ENCODE data around the gene CAP2.
A peak's percentile ranks its signal among the peaks of the same experiment; 100 is the strongest.

CAP2 gene

GRCh38 chr6:17493286-17493685 lies 99.9 kb downstream of the CAP2 start:
- Histone ChIP-seq H4K8ac (ENCODE audit: low read length) (no peak overlapping the region), H3K23ac (ENCODE audit: low read length in 2 of 2) (no peak overlapping the region), H2BK12ac (ENCODE audit: low read length in 2 of 2) (peak overlapping the region in 1 of 2 experiments; percentile 72), H3K4ac (ENCODE audit: low read depth in 1 of 2, low read length in 2 of 2) (peak overlapping the region in 1 of 2 experiments; percentile 59), H3K9me3 (ENCODE audit: control insufficient read depth, low read length) (no peaks in the 10 kb centered on the region), H2BK15ac (ENCODE audit: low read depth, poor library complexity, severe bottlenecking) (no peak overlapping the region), H3K79me1 (replicated peaks; ENCODE audit: low read length, poor library complexity, severe bottlenecking) (peaks cover 4% of the 10 kb centered on the region), H3K27me3 (ENCODE audit: control insufficient read depth in 1 of 2, insufficient read depth in 1 of 2, low read length in 2 of 2) (no peaks in the 10 kb centered on the region), H3K36me3 (ENCODE audit: control insufficient read depth in 1 of 2, insufficient read depth in 2 of 2, low read depth in 1 of 2, low read length in 2 of 2) (no peaks in the 10 kb centered on the region), H3K14ac (ENCODE audit: low read length in 2 of 2) (no peak overlapping the region), H3K9ac (ENCODE audit: low read length) (no peak overlapping the region), H2AK5ac (ENCODE audit: low read length, severe bottlenecking) (no peak overlapping the region), H3K18ac (ENCODE audit: low read depth in 1 of 2, low read length in 2 of 2) (peak overlapping the region; percentile 7 to 18), H3K4me1 (ENCODE audit: control insufficient read depth, insufficient read depth, low read depth, low read length) (peaks cover 11% of the 10 kb centered on the region), H3K4me2 (ENCODE audit: low read length, poor library complexity, severe bottlenecking) (no peak overlapping the region), H4K91ac (ENCODE audit: low read length) (peak overlapping the region; percentile 53), H2BK5ac (ENCODE audit: low read depth, low read length, poor library complexity, severe bottlenecking) (no peak overlapping the region), H2BK120ac (ENCODE audit: low read depth, low read length) (no peak overlapping the region), H3K27ac (ENCODE audit: low read length, poor library complexity, severe bottlenecking) (peak overlapping the region; percentile 15), H2AFZ (ENCODE audit: low read depth, low read length) (no peak overlapping the region), H3K4me3 (ENCODE audit: insufficient read depth in 1 of 2, low read depth in 1 of 2, low read length in 2 of 2) (no peak overlapping the region)
- DNase-seq, result peak; percentile 68
- WGBS, result 52% methylated on average over 2 of the region's 2 CpGs

- Histone ChIP-seq H3K14ac (ENCODE audit: low read length in 2 of 2) (no peak overlapping the region), H3K79me1 (replicated peaks; ENCODE audit: low read length, poor library complexity, severe bottlenecking) (peaks cover 4% of the 10 kb centered on the region), H2BK12ac (ENCODE audit: low read length in 2 of 2) (peak overlapping the region; percentile 21 to 72), H3K18ac (ENCODE audit: low read depth in 1 of 2, low read length in 2 of 2) (no peak overlapping the region), H2BK120ac (ENCODE audit: low read depth, low read length) (peak overlapping the region; percentile 45), H3K9ac (ENCODE audit: low read length) (no peak overlapping the region), H3K23ac (ENCODE audit: low read length in 2 of 2) (no peak overlapping the region), H3K4ac (ENCODE audit: low read depth in 1 of 2, low read length in 2 of 2) (peak overlapping the region; percentile 1 to 56), H3K4me3 (ENCODE audit: insufficient read depth in 1 of 2, low read depth in 1 of 2, low read length in 2 of 2) (no peak overlapping the region), H2AK5ac (ENCODE audit: low read length, severe bottlenecking) (peak overlapping the region; percentile 8), H3K4me2 (ENCODE audit: low read length, poor library complexity, severe bottlenecking) (no peak overlapping the region), H3K9me3 (ENCODE audit: control insufficient read depth, low read length) (no peaks in the 10 kb centered on the region), H2BK5ac (ENCODE audit: low read depth, low read length, poor library complexity, severe bottlenecking) (no peak overlapping the region), H3K4me1 (ENCODE audit: control insufficient read depth, insufficient read depth, low read depth, low read length) (peaks cover 11% of the 10 kb centered on the region), H4K8ac (ENCODE audit: low read length) (no peak overlapping the region), H3K36me3 (ENCODE audit: control insufficient read depth in 1 of 2, insufficient read depth in 2 of 2, low read depth in 1 of 2, low read length in 2 of 2) (no peaks in the 10 kb centered on the region), H4K91ac (ENCODE audit: low read length) (no peak overlapping the region), H2BK15ac (ENCODE audit: low read depth, poor library complexity, severe bottlenecking) (no peak overlapping the region), H3K27me3 (ENCODE audit: control insufficient read depth in 1 of 2, insufficient read depth in 1 of 2, low read length in 2 of 2) (no peaks in the 10 kb centered on the region), H2AFZ (ENCODE audit: low read depth, low read length) (no peak overlapping the region), H3K27ac (ENCODE audit: low read length, poor library complexity, severe bottlenecking) (peak overlapping the region; percentile 15)
- 63% methylated on average over 4 of the region's 4 CpGs for WGBS
- DNase-seq, result peak; percentile 25
Observed at GRCh38 chr6:17494177-17494576, 100.8 kb downstream of the CAP2 start.

GRCh38 chr6:17494919-17495318 lies 101.5 kb downstream of the CAP2 start:
- H2BK120ac ChIP-seq (ENCODE audit: low read depth, low read length), result no peak overlapping the region
- H4K91ac ChIP-seq (ENCODE audit: low read length), result no peak overlapping the region
- H3K79me1 ChIP-seq (replicated peaks; ENCODE audit: low read length, poor library complexity, severe bottlenecking), result peaks cover 6% of the 10 kb centered on the region
- H2BK15ac ChIP-seq (ENCODE audit: low read depth, poor library complexity, severe bottlenecking), result peak overlapping the region; percentile 88
- no peaks in the 10 kb centered on the region for H3K9me3 ChIP-seq (ENCODE audit: control insufficient read depth, low read length)
- H3K4ac ChIP-seq (ENCODE audit: low read depth in 1 of 2, low read length in 2 of 2), result no peak overlapping the region
- H3K18ac ChIP-seq (ENCODE audit: low read depth in 1 of 2, low read length in 2 of 2), result no peak overlapping the region
- WGBS, result 100% methylated on average over 2 of the region's 2 CpGs
- H3K27ac ChIP-seq (ENCODE audit: low read length, poor library complexity, severe bottlenecking), result no peak overlapping the region
- no peak overlapping the region for H3K23ac ChIP-seq (ENCODE audit: low read length in 2 of 2)
- H3K4me2 ChIP-seq (ENCODE audit: low read length, poor library complexity, severe bottlenecking), result no peak overlapping the region
- H3K9ac ChIP-seq (ENCODE audit: low read length), result no peak overlapping the region
- DNase-seq, result no peak
- H3K4me3 ChIP-seq (ENCODE audit: insufficient read depth in 1 of 2, low read depth in 1 of 2, low read length in 2 of 2), result no peak overlapping the region
- H3K14ac ChIP-seq (ENCODE audit: low read length in 2 of 2), result no peak overlapping the region
- no peaks in the 10 kb centered on the region for H3K27me3 ChIP-seq (ENCODE audit: control insufficient read depth in 1 of 2, insufficient read depth in 1 of 2, low read length in 2 of 2)
- H2AK5ac ChIP-seq (ENCODE audit: low read length, severe bottlenecking), result no peak overlapping the region
- H4K8ac ChIP-seq (ENCODE audit: low read length), result no peak overlapping the region
- no peak overlapping the region for H2BK12ac ChIP-seq (ENCODE audit: low read length in 2 of 2)
- no peak overlapping the region for H2BK5ac ChIP-seq (ENCODE audit: low read depth, low read length, poor library complexity, severe bottlenecking)
- H2AFZ ChIP-seq (ENCODE audit: low read depth, low read length), result no peak overlapping the region
- peaks cover 12% of the 10 kb centered on the region for H3K4me1 ChIP-seq (ENCODE audit: control insufficient read depth, insufficient read depth, low read depth, low read length)
- no peaks in the 10 kb centered on the region for H3K36me3 ChIP-seq (ENCODE audit: control insufficient read depth in 1 of 2, insufficient read depth in 2 of 2, low read depth in 1 of 2, low read length in 2 of 2)

GRCh38 chr6:17497535-17498095 lies 104.2 kb downstream of the CAP2 start:
- WGBS, result 36% methylated on average over 3 of the region's 4 CpGs
- Histone ChIP-seq H3K4me1 (ENCODE audit: control insufficient read depth, insufficient read depth, low read depth, low read length) (peaks cover 6% of the 10 kb centered on the region), H3K4me3 (ENCODE audit: insufficient read depth in 1 of 2, low read depth in 1 of 2, low read length in 2 of 2) (no peak overlapping the region)

More at GRCh38 chr6:17497535-17498095, 104.2 kb downstream of the CAP2 start:
- no peaks in the 10 kb centered on the region for H3K27me3 ChIP-seq (ENCODE audit: control insufficient read depth in 1 of 2, insufficient read depth in 1 of 2, low read length in 2 of 2)
- no peak overlapping the region for H3K18ac ChIP-seq (ENCODE audit: low read depth in 1 of 2, low read length in 2 of 2)
- H4K8ac ChIP-seq (ENCODE audit: low read length), result no peak overlapping the region
- no peak overlapping the region for H2BK12ac ChIP-seq (ENCODE audit: low read length in 2 of 2)
- no peak overlapping the region for H2BK120ac ChIP-seq (ENCODE audit: low read depth, low read length)
- H3K9ac ChIP-seq (ENCODE audit: low read length), result no peak overlapping the region
- no peak overlapping the region for H3K27ac ChIP-seq (ENCODE audit: low read length, poor library complexity, severe bottlenecking)
- H3K36me3 ChIP-seq (ENCODE audit: control insufficient read depth in 1 of 2, insufficient read depth in 2 of 2, low read depth in 1 of 2, low read length in 2 of 2), result no peaks in the 10 kb centered on the region
- peaks cover 6% of the 10 kb centered on the region for H3K79me1 ChIP-seq (replicated peaks; ENCODE audit: low read length, poor library complexity, severe bottlenecking)
- no peak overlapping the region for H2AK5ac ChIP-seq (ENCODE audit: low read length, severe bottlenecking)
- H3K9me3 ChIP-seq (ENCODE audit: control insufficient read depth, low read length), result no peaks in the 10 kb centered on the region
- H2AFZ ChIP-seq (ENCODE audit: low read depth, low read length), result no peak overlapping the region
- no peak overlapping the region for H3K23ac ChIP-seq (ENCODE audit: low read length in 2 of 2)
- no peak for DNase-seq
- no peak overlapping the region for H2BK15ac ChIP-seq (ENCODE audit: low read depth, poor library complexity, severe bottlenecking)
- no peak overlapping the region for H3K4me2 ChIP-seq (ENCODE audit: low read length, poor library complexity, severe bottlenecking)
- no peak overlapping the region for H4K91ac ChIP-seq (ENCODE audit: low read length)
- no peak overlapping the region for H3K14ac ChIP-seq (ENCODE audit: low read length in 2 of 2)
- no peak overlapping the region for H3K4ac ChIP-seq (ENCODE audit: low read depth in 1 of 2, low read length in 2 of 2)
- no peak overlapping the region for H2BK5ac ChIP-seq (ENCODE audit: low read depth, low read length, poor library complexity, severe bottlenecking)
